Keratinocyte (primary cell): ENCODE data around the gene TJP2.

Experiments
- EZH2 ChIP-seq: IDR thresholded peaks from one replicate; pipeline ENCODE4 v1.6.1; 2012; ENCODE audit warnings: inconsistent platforms, mild to moderate bottlenecking, low read length, moderate library complexity
- TF ChIP-seq, protein P1 (sequence below), 3 experiments: IDR thresholded peaks in 1 of 3; conservative IDR thresholded peaks in 1 of 3; optimal IDR thresholded peaks in 1 of 3; 2 replicates in 2 of 3; 3 replicates in 1 of 3; pipeline versions ENCODE3 to v1.5.1; 2011; ENCODE audit warnings: low read length in 3 of 3, mild to moderate bottlenecking in 3 of 3, moderate library complexity in 2 of 3, control low read depth in 1 of 3, inconsistent platforms in 1 of 3; ENCODE audit not compliant: insufficient read depth in 2 of 3; ENCODE audit errors: extremely low read depth in 1 of 3

DNA sequence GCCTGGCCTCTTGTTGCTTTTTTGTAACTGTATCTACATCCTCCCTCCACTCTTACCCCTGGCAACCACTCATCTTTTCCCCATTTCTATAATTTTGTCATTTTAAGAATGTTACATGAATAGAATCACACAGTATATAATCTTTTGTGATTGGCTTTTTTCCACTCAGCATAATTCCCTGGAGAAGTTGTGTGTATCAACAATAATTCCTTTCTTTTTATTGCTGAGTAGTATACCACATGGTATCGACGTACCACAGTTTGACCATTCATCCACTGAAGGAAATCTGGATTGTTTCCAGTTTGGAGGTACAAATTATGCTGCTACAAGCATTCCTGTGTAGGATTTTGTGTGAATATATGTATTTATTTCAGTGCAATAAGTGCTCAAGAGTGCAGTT, 129.3 kb downstream of the TJP2 start:
- TF ChIP-seq, protein P1, sequence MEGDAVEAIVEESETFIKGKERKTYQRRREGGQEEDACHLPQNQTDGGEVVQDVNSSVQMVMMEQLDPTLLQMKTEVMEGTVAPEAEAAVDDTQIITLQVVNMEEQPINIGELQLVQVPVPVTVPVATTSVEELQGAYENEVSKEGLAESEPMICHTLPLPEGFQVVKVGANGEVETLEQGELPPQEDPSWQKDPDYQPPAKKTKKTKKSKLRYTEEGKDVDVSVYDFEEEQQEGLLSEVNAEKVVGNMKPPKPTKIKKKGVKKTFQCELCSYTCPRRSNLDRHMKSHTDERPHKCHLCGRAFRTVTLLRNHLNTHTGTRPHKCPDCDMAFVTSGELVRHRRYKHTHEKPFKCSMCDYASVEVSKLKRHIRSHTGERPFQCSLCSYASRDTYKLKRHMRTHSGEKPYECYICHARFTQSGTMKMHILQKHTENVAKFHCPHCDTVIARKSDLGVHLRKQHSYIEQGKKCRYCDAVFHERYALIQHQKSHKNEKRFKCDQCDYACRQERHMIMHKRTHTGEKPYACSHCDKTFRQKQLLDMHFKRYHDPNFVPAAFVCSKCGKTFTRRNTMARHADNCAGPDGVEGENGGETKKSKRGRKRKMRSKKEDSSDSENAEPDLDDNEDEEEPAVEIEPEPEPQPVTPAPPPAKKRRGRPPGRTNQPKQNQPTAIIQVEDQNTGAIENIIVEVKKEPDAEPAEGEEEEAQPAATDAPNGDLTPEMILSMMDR (optimal IDR thresholded peaks at IDR 0.05 in 1 of 3, IDR thresholded peaks at IDR 0.05 in 1 of 3, conservative IDR thresholded peaks at IDR 0.05 in 1 of 3; ENCODE audit: extremely low read depth in 1 of 3, insufficient read depth in 2 of 3, low read length in 3 of 3) = no peak
- TF ChIP-seq EZH2 = no peak
